HG03342 (cell line): Measurements from ENCODE around the gene DCTN3.
A peak's percentile ranks its signal among the peaks of the same experiment; 100 is the strongest.
"Not testable (repeated sequence)": the region's sequence is repeated elsewhere in the genome, so short reads cannot be mapped to it uniquely, and the experiment has no call there.

Experiments used
- ATAC-seq: cut with Tn5 transposase; IDR thresholded peaks from one replicate; pipeline ENCODE4 v1.9.1; 2021; ENCODE audit warnings: mild to moderate bottlenecking, moderate library complexity; ENCODE audit not compliant: unreplicated experiment

DCTN3 gene

DNA sequence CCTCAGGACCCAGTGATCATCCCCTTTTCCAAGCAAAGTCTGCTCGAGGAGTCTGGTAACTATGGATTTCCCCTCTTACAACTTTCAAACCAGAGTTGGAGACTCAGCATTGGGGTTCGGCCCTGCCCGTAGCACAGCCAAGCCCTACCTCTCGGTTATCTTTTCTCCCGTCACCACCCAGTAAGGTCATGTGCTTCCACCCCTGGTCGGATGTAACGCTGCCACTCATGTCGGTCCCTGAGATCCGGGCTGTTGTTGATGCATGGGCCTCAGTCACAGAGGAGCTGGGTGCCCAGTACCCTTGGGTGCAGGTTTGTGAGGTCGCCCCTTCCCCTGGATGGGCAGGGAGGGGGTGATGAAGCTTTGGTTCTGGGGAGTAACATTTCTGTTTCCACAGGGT is 27.4 kb upstream of the DCTN3 start:
- no peak for ATAC-seq

DNA sequence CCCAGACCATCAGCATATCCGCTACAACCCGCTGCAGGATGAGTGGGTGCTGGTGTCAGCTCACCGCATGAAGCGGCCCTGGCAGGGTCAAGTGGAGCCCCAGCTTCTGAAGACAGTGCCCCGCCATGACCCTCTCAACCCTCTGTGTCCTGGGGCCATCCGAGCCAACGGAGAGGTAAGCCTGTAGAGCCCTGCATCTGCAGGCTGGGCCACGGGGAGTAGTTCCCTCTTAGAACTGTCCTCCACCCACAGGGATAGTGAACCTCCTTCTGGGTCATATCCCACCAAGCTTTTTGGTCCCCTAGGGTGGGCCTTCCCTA is 26.7 kb upstream of the DCTN3 start:
- no peak for ATAC-seq

DNA sequence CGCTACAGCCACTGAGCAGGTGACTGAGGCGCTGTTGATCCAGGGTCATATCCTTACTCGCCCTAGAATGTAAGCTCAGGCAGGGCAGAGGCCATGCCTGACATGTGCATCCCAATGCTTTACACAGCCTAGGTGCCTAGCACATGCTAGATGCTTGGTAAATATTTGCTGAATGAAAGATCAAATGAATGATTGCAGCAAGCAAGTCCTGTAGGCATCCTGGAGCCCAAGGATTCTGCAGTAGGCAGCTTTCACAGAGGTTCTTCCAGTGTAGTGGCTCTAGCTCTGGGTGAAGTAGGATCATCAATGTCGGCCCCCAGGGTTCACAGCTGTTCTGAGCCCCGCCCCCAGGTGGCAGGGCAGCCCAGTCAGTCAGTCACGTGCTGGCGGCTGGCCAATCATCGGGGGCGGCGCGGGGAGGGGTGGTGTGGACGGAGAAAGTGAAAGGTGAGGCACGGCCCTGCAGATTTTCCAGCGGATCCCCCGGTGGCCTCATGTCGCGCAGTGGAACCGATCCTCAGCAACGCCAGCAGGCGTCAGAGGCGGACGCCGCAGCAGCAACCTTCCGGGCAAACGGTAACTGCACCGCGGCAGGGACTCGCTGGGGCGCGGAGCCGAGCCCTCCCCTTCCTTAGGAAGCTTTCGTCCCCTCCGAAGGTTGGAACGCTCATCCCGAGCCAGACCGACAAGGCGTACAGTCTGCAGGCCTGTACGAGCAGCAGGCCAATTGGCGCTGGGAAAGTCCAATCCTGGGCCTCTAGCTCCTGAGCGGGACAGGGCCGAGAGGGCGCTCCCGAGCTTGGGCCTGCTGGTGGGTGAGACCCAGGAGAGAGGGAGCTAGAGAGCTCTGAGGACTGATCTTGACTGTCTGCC is 26.2 kb upstream of the DCTN3 start, which contains the start of gene GALT:
GALT (plus strand) TSS at position 465 of the 873 bp plus-strand sequence; CDS start at position 495, 30 bp downstream.
- ATAC-seq, result peak; percentile 82

DNA sequence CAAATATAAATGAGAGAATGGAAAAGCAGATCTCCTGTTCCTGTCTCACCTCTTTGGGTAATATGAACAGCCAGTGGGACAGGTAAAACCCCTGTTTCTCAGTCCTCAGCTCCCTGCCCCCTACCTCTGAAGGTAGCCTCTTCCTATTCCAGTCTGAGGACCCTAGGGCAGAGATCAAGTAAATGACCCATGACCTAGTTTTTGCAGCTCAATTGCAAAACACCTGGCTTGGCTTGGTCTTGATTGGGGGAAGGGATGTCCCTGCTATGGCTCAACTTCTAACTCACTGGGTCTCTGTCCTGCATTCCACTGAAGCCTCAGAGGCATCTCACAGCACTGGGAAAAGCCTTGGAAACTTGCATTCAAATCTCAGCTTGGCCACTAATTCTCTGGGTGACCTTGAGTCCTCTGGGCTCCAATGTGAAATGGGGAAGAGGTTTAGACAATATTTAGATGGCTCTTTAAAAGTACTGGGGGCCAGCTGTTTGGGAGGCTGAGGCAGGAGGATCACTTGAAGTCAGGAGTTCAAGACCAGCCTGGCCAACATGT is 24.5 kb upstream of the DCTN3 start:
- no peak for ATAC-seq

DNA sequence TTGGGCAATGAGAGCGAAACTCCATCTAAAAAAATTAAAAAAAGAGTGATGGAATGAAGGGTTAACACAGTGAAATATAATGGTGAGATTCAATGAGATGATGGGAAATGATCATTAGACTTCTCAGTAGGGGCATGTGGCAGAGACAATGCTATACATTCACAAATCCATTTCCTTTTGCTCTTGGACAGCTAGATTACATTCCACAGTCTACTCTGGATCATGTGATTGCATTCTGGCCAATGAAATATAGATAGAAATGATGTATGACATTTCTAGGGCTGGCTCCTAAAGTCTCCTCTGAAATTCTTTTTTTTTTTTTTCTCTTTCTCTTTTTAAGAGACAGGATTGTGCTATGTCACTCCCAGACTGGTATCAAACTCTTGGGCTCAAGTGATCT is 22.4 kb upstream of the DCTN3 start:
- no peak for ATAC-seq

DNA sequence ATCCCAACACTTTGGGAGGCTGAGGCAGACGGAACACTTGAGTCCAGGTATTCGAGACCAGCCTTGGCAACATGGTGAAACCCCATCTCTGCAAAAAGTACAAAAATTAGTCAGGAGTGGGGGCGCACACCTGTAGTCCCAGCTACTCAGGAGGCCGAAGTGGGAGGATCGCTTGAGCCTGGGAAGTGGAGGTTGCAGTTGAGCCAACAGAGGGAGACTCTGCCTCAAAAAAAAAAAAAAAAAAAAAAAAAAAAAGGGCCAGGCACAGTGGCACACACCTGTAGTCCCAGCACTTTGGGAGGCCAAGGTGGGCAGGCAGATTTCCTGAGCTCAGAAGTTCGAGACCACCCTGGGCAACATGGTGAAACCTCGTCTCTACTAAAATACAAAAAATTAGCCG is 19.0 kb upstream of the DCTN3 start:
- not testable (repeated sequence) for ATAC-seq

DNA sequence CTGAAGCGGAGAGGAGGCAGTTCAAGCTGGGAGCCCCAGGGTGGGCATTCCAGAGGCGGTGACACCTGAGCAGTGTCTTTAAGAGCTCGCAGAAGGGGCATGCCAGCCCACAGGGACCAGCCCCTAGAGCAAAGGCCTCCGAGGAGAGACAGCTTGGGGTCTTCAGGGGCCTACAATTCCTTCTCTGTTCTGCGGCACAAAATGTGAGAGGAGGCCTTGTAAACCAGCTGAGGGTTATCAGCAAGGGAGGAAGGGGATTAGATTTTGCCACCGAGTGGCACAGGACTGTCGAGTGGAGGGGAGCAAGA is 17.8 kb upstream of the DCTN3 start:
- ATAC-seq, result no peak

DNA sequence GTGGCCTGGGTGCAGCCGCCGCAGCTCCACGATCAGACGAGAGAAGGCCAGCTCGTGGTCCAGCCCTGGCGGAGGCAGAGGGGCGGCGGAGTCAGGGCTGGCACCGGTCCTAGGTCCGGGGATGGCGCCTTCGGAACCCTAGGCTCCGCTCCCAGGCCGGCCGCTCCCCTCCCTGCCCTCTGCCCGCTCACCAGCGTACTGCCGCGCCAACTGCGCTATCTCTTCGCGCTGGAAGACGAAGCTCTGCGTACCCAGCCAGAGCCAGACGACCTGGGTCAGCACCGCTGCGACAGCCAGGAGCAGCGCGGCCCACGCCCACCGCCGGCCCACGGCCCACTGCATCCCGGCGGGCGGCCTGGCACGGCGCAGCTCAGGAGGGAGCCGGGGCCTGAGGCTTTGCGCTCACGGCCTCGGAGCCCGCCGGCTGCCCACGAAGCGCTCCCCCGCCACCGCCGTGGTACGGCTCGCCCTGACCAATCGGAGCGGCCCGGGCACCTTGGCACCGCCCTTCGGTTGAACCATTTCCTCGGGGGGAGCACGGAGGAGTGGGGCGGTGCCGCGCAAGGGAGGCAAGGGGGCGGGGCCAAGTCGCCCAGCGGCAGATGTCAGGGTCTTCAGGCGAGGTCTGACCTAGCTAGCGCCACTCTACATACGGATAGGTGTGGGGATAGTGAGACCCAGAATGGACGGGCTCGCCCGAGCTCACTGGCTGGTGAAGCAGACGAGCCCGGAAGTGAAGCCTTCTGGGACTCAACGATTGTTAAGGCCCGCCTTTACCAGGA is 17.3 kb upstream of the DCTN3 start, which contains the start of gene SIGMAR1:
SIGMAR1 (minus strand) TSS at position 432 of the 782 bp plus-strand sequence; CDS start at position 342, 90 bp downstream.
- peak; percentile 85 for ATAC-seq

DNA sequence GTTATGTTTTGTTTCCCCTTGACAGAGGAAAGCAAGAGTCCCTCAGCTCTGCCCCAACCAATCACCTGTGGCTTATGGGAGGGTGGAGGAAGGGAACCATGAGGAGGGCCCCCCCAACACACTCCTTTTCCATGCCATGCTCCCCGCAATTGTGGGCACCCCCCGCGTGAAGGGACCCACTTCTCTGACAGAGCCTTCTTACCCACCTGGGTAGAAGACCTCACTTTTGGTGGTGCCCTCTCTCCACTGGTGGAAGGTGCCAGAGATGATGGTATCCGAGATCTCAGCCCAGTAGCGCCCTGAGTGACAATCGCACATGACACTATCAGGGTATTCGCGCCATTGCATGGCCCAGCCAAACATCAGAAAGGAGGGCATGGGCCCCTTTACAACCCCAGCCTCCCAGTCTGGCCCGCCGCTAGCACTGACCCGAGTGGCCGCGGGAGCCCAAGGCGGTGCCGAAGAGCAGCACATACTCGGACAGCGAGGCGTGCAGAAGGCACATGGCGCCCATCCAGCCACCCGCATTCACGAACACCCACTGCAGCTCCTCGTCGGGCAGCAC is 16.6 kb upstream of the DCTN3 start:
- ATAC-seq, result no peak

DNA sequence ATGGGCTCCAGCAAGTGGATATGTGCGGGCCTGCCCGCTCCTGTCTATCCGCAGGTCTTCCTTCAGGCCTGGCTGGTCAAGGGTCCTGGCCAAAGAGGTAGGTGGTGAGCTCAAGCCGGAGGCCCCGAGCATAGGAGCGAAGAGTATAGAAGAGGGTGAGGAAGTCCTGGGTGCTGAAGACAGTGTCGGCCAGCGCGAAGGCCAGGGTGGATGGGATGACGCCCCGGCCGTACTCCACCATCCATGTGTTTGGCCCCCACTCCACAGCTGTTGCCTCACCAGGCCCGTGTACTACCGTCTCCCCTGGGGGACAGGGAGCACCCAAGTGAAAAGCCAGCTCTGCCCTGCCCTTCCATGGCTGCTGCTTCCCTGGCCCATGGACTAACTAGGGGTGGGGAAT is 15.3 kb upstream of the DCTN3 start:
- no peak for ATAC-seq

DNA sequence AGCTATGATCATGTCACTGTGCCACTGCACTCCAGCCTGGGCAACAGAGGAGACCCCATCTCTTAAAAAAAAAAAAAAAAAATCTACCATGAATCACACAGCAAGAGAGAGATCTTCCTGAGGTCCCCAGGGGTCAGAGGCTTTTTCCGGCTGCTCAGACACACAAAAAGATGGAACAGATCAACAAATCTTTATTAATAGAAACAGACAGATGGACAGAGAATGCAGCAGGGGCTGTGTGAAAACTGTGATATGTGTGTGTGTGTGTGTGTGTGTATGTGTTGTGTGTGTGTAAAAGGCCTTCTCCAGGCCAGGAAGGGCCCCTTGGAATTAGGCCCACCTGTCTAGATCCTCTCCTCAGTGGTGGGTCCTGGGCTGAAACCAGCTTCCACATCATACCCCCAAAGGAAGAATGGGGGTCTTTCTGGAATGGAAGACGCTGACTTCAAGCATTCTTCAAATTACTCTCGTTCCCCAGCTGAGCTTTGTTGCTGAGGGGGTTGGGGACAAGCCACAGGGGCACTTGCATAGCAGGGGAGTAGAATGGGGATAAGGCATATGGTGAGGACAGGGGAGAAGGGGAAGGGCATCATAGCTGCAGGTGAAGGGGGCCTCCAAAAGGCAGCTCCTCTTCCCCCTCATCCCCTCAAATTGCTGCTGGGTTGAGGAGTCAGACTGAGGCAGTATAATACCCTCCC is 14.4 kb upstream of the DCTN3 start:
- no peak for ATAC-seq

DNA sequence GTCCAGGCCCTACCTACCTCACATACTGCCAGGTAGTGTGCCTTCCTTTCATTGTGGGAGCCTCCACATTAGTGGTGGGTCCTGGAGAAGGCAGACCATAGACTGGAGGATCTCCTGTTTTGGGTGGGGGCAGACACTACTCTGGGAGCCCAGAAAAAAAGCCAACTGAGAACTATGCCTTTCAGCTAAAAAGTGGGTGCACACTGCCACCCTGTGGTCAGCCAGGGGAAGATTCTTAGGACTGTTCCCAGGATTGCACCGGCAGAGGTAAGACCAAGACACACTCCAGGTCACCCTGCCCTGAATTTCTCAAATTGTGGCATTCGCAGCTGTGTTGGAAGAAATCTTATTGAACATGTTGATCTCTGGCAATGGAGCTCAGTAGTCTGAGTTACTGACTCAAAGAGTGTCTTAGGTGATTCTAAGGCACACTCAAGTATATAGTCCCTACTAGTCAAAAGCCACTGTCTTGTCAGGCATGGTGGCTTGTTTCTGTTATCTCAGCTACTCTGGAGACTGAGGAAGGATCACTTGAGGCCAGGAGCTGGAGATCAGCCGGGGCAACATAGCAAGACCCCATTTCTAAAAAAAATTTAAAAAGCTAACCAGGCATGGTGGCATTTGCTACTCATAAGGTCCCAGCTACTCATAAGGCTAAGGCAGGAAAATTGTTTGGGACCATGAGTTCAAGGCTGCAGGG is 13.7 kb upstream of the DCTN3 start:
- ATAC-seq, result no peak

DNA sequence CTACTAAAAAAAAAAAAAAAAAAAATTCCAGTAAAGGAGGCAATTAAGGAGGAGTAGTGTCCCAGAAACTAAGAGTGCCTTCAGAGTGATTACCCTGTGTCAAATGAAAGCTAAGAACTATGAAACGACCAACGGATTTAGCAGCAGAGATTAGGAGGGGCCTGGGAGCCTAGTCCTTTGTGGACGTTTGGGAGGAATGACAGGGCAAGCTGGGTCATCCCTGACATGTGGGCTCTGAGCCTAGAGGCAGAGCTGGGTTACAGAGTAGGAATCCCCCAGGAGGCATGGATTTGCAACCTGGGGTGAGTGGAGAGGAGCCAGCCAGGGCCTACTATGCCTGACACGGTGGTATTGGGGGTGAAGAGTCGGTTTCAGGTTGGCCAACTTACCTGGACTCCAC is 12.9 kb upstream of the DCTN3 start:
- ATAC-seq, result no peak

DNA sequence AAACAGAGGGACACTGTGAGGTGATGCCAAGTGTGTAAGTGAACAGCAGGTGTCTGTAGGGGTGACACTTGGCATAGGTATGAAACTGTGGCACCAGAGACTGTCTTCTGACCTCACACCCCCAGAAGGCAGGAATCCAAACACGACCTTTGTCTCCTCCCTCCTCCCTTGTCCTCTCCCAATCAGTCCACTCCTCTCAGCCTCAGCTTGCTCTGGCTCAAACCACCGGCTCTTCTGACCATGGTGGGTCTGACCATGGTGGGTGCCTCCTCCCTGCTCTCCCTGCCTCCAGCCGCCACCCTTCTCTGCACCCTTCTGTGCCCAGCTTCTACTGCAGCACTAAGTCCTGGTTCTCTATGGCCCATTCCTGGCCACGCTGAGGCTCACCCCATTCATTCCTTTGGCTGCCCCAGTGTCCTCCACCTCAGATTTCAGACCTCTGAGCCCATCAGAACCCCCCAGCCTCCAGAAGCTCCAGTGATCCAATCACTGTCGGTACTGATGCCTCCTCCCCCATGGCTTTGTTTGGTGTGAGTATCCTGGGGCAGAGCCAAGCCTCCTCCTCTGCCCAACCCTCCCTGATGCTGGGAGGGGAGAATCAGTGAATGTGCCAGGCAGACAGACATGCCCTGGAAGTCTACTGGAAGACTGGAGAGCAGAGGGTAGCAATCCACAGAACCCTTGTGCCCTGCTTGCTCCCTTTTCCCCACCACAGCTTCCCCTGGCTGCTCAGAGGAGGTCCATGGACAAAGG is 10.3 kb upstream of the DCTN3 start:
- no peak for ATAC-seq

DNA sequence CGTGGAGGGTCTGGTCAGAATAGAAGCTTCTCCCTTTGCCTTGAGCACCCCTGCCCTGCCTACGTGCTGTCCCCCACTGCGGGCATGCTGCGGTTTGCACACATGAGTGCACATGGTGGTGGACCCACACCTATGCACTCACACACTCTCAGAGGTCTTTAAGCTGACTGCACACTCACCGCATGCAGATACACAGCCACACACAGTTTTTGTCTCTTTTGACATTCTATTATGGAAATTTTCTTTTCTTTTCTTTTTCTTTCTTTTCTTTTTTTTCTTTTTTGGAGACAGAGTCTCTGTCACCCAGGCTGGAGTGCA is 9.2 kb upstream of the DCTN3 start:
- ATAC-seq, result no peak

DNA sequence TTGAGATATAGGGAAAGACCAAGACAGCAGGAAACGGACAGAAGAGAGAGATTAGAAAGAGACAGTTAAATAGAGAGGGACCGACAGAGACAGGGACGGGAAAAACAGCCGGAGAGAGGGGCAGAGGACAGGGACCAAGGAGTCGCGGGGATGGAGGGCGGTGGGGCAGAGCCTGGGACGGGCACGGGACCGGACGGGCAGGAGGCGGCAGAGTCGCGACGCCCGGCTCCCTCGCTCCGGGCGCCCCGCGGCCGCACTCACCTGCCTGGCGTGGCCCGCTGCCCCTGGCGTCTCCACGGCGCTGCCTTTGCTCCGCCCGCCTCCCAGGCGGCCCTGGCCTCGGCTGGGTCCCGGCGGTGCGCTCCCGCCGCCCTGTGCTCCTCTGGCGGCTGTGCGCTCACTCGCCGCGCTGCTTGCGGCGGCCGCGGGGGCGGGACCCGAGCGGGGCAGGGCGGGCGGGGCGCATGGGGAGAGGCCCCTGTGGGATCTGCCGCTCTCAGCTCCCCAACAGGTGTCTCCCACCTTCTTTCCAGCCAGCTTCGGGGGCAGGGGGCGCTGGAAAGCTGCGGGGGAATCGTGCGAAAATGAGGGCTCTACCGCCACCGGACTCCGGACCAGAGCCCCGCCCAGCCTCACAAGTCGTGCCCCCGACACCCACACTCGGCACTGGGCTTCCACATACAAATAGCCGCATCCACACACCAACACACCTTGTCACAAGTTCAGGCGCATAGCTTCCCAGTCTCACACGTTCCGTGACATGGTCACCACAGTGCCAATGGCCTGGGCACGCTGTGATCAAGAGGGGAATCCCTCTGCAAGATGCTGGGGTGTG is 8.6 kb upstream of the DCTN3 start, which contains the start of gene ARID3C:
ARID3C (minus strand) TSS at position 411 of the 835 bp plus-strand sequence. CDS start 1,052 bp downstream, outside the sequence.
- ATAC-seq, result no peak

DNA sequence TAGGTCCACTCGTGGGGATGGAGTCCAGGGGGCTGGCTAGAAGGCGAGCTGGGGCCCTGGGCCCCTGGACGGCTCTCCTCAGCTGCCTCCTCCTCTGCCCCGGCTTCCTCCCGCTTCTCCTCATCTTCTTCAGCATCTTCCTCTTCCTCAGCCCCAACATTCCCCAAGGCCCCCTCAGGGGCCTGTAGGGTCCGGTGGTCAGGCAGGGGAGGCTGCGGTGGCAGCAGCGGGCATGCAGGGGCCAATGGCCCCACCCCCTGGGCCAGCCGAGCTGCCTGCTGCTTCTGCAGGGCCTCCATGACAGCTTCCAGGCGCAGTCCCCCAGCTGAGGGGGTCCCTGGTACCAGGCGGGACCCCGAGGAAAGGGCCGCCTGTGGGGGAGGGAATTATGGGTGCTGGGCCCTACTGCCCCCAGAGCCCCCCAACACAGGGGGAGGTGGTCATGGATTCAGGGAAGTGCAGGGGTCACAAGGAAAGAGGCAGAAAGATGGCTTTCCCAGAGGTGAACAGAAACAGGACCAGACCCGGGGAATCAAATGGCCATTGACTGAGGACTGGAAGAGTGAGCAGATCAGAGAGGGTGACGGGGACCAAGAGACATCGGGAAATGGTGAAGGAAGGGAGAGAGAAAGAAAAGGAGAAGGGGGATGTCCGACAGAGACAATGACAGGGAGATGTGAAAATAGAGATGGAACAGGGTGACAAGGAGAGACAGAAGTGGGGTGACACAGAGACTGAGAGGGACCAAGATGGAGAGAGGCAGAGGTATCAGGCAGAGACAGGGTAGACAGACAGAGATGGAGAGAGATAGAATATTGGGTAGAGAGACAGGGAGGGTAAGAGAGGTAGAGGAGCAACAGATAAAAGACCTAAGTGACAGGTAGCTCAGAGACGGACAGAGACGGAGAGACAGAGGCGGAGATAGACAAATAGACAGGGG is 7.7 kb upstream of the DCTN3 start:
- no peak for ATAC-seq

DNA sequence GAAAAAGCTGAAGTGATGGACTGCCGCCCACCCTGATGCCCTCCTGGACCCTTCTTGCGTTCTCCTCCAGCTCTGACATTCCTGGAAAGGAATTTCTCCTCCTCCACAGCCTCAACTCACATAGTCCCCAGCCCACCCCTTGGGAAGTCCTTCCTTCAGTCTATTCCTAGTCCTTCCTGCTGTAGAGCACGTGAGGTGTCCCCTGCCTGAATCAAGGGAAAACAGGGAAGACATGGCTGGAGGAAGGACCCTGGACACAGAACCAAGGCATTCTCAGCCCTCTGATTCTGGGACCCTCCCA is 4.8 kb upstream of the DCTN3 start:
- ATAC-seq, result no peak
